GM10248 (cell line): ENCODE data around the gene PDE4D.

Experiments used
- CTCF ChIA-PET: fragments of 300-600 bp; sonication (Branson Sonifier 250); formaldehyde crosslinking; extraction: SDS; loops from one replicate; lab custom pipeline; 2021; ENCODE audit warnings: antibody characterized with exemption; lab: Yijun Ruan, JAX
- POLR2A ChIA-PET: fragments of 350-650 bp; sonication (Branson Sonifier 250); formaldehyde crosslinking; extraction: SDS; loops from one replicate; lab custom pipeline; 2020; ENCODE audit warnings: antibody characterized with exemption; lab: Yijun Ruan, JAX
- DNase-seq: peaks from one replicate; pipeline ENCODE4 v3.0.0; 2012; ENCODE audit errors: extremely low spot score
- CTCF ChIP-seq: IDR thresholded peaks from 2 replicates; pipeline ENCODE4 v1.5.1; 2012; ENCODE audit warnings: mild to moderate bottlenecking, low read depth; ENCODE audit errors: extremely low read depth, missing control alignments, control extremely low read depth

The PDE4D gene

GRCh38 chr5:58946230-58946629, 947.3 kb downstream of the PDE4D start:
- DNase-seq = no peak
- POLR2A ChIA-PET = no interaction called here
- no peak for TF ChIP-seq CTCF
- CTCF ChIA-PET = interaction anchor here (1.3 to 1.7 kb wide), 3 partner anchors 9 to 60 kb away, joined by 3 to 5 read pairs (median 4); no protein-coding TSS in a partner anchor

DNA sequence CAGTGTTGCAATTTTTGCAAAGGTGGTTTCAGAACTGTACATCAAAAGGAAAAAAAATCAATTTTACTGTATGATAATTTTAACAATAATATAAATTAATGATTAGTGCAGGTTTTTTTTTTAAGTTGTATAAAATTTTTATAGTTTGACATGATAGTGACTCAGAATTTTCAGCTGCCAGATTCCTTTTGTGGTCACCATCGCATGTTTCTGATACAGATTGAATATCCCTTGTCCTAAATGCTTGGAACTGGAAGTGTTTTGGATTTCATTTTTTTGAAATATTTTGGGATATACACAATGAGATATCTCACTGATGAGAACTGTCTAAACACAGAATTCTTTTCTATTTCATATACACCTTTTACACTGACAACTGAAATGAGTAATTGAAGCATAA, 949.3 kb downstream of the PDE4D start:
- POLR2A ChIA-PET = no interaction called here
- no peak for TF ChIP-seq CTCF
- CTCF ChIA-PET = interaction anchor here (1.1 kb wide), 1 partner anchor 23 kb away, joined by 3 read pairs; no protein-coding TSS in a partner anchor
- no peak for DNase-seq

DNA sequence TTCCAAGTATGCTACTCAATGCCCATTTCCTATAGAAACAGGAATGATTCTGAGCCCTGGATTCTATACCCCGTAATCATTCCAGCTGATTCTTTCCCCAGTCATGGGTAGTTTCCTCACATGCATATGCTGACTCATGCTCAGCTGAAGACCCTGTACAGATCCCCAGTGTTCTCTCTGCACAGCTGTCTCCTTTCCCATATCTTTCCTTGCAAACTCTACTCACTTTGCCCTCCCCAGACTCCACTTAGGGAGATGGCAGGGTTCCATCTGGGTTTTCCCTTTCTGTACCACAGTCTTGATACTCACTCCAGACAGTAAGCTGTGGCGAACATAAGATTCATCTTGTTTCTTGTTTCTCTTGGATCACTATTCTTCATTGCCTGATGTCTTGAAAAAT, 953.1 kb downstream of the PDE4D start:
- ChIA-PET CTCF (interaction anchor here (0.9 to 2.0 kb wide), 3 partner anchors 37 to 107 kb away, joined by 3 to 7 read pairs (median 3); no protein-coding TSS in a partner anchor), POLR2A (no interaction called here)
- TF ChIP-seq CTCF = no peak
- no peak for DNase-seq

DNA sequence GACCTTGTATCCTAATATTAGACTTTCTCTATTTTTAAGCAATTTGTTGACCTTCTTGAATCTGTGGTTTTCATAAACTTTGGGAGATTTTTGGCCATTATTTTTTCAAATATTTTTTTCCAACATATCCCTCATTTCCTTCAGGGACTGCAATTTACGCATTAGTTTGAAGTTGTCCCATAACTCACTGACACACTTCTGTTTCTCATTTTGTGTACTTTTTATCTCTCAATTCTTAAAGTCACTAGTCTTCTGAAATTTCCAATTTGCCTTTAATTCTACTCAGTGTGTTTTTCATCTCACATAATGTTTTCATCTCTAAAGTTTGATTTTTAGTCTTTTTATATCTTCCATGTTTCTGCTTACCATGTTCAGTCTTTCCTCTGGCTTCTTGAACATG, 953.9 kb downstream of the PDE4D start:
- ChIA-PET CTCF (no interaction called here), POLR2A (no interaction called here)
- TF ChIP-seq CTCF = no peak
- no peak for DNase-seq

- CTCF ChIA-PET = no interaction called here
- POLR2A ChIA-PET = no interaction called here
- DNase-seq = no peak
- no peak for TF ChIP-seq CTCF
These were observed 954.7 kb downstream of the PDE4D start for GRCh38 chr5:58938563-58939424.

DNA sequence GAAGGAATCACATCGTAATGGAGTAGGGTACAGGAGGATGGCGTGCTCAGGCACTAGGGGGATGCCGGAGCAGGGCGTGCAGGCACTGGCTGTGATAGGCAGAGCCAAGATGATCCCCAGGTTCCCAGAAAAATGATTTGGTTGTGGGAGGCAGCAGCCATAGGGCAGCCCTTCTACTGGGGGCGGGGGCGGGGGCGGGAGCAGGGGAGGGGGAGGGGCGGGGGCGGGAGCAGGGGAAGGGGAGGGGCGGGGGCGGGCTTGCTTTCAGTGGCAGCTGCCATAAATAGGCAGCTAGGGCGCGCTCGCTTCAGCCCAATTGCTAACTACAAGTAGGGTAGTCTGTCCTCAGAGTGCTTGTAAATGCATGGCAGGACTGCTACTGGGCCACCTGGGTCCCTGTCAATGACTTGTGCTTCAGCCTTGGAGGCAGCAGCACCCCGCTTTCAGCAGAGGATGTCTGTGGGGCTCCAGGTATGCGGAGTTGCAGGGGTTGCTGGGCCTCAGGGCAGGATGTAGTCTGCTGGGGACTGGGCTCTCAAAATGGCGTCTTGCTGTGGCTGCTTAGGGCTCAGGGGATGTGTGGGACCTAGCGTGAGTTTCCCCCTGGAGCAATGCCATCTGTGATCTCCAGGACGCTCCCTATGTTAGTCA, 956.4 kb downstream of the PDE4D start:
- no peak for DNase-seq
- CTCF ChIA-PET = no interaction called here
- POLR2A ChIA-PET = no interaction called here
- TF ChIP-seq CTCF = no peak
